NT2/D1 (cell line): Measurements from ENCODE around the gene DEXI.
A peak's percentile ranks its signal among the peaks of the same experiment; 100 is the strongest.
"Not testable (repeated sequence)": the region's sequence is repeated elsewhere in the genome, so short reads cannot be mapped to it uniquely, and the experiment has no call there.

Experiments used
- DNase-seq: peaks from one replicate; pipeline ENCODE4 v3.0.0-alpha.2; 2011; ENCODE audit warnings: low read depth, low spot score
- H3K27me3 ChIP-seq: 2 replicates; pipeline ENCODE4 v1.6.0; 2011; ENCODE audit warnings: mild to moderate bottlenecking; ENCODE audit not compliant: insufficient read length, insufficient read depth
- H3K36me3 ChIP-seq: 2 replicates; pipeline ENCODE4 v1.6.1; 2011; ENCODE audit warnings: mild to moderate bottlenecking, low read length, mixed read lengths; ENCODE audit not compliant: insufficient read depth, insufficient read length
- H3K4me1 ChIP-seq: 2 replicates; pipeline ENCODE4 v1.5.1; 2011; ENCODE audit not compliant: insufficient read depth, insufficient read length
- H3K4me3 ChIP-seq: 2 replicates; pipeline ENCODE4 v1.5.1; 2011; ENCODE audit warnings: low read depth; ENCODE audit not compliant: insufficient read length
- H3K9ac ChIP-seq: 2 replicates; pipeline ENCODE4 v1.6.0; 2011; ENCODE audit warnings: low read depth; ENCODE audit not compliant: insufficient read length
- H3K9me3 ChIP-seq: 2 replicates; pipeline ENCODE4 v1.5.1; 2011; ENCODE audit warnings: mild to moderate bottlenecking, low read length; ENCODE audit not compliant: insufficient read depth
- SUZ12 ChIP-seq: IDR thresholded peaks from 2 replicates; pipeline ENCODE4 v1.6.1; 2011; ENCODE audit not compliant: insufficient read length, insufficient read depth; ENCODE audit errors: extremely low read depth
- YY1 ChIP-seq: IDR thresholded peaks from 2 replicates; pipeline ENCODE4 v1.6.1; 2011; ENCODE audit not compliant: insufficient read length, insufficient read depth
- ZNF274 ChIP-seq: IDR thresholded peaks from 2 replicates; pipeline ENCODE4 v1.6.1; 2011; ENCODE audit warnings: mild to moderate bottlenecking, low read depth, low read length

The DEXI gene

DNA sequence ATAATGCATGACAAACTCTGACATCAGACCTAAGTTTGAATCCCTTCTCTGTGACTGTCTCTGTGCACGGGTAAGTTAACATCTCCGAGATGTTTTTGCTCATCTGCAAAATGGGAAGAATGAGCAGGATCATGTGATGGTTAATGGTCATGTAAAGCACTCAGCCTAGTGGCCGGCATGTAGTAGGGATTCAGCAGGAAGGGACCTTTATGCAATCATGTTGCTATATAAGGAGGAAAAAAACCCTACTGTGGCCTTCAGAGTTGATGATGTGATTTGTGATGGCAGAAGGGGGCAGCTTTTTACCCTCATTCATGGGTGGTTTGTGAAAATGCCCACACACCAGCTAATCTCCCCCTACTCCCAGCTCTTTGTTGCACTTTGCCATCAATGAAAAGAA is 26.2 kb upstream of the DEXI start:
- peaks cover 60% of the 10 kb centered on the region for H3K36me3 ChIP-seq
- TF ChIP-seq SUZ12: no peak
- no peak overlapping the region for H3K4me3 ChIP-seq
- no peak for DNase-seq
- H3K9ac ChIP-seq: no peak overlapping the region
- H3K27me3 ChIP-seq: no peaks in the 10 kb centered on the region
- no peaks in the 10 kb centered on the region for H3K9me3 ChIP-seq
- peaks cover 8% of the 10 kb centered on the region for H3K4me1 ChIP-seq

DNA sequence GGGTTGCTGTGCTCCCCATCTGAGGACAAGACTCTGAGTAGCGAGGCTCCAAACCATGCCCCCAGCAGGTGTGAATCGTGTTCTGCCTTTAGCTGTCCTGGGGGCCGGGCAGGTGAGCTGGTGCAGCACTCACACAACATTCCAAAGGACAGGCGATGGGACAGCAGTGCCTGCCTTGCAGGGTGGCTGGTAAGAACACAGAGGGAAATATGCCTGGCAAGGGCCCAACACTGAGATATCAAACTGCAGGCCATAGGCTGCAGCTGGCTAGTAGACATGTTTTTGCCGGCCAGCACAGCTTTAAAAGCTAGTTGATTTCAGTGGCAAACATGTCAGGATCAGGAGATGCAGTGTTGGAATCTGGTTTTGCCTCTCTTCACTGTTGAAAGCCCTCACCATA is 25.7 kb upstream of the DEXI start:
- no peak for TF ChIP-seq ZNF274
- no peak for TF ChIP-seq YY1
- TF ChIP-seq SUZ12: no peak
- peaks cover 60% of the 10 kb centered on the region for H3K36me3 ChIP-seq
- H3K4me3 ChIP-seq: no peak overlapping the region
- H3K9ac ChIP-seq: no peak overlapping the region
- H3K4me1 ChIP-seq: peaks cover 8% of the 10 kb centered on the region
- DNase-seq: no peak
- H3K9me3 ChIP-seq: no peaks in the 10 kb centered on the region
- H3K27me3 ChIP-seq: no peaks in the 10 kb centered on the region

DNA sequence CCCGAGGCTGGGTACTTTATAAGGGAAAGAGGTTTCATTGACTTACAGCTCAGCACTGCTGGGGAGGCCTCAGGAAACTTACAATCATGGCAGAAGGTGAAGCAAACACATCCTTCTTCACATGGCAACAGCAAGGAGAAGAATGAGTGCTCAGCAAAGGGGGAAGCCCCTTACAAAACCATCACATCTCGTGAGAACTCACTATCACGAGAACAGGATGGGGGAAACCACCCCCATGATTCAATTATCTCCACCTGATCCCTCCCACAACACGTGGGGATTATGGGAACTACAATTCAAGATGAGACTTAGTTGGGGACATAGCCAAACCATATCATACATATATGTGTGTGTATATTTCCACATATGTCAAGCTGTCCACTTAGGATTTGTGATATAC is 24.3 kb upstream of the DEXI start:
- H3K9me3 ChIP-seq, H3K27me3 ChIP-seq, H3K4me3 ChIP-seq, H3K9ac ChIP-seq, H3K4me1 ChIP-seq, DNase-seq: not testable (repeated sequence)
- peaks cover 65% of the 10 kb centered on the region for H3K36me3 ChIP-seq

DNA sequence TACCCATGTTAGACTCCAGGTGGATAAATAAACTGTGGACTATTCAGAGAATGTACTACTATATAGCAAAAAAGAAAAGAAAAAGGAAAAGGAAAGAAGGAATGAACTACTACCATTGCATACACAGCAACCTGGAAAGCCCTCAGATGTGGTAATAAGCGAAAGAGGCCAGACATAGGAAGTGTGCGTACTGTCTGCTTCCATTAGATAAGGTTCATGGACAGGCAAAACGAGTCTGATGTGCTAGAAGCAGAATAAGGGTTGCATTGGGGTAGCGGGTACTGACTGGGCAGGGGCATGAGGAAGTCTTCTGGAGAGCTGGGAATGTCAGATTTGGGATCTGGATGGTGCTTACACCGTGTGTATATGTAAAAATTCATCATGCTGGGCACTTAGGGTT is 23.9 kb upstream of the DEXI start:
- no peak overlapping the region for H3K9ac ChIP-seq

DNA sequence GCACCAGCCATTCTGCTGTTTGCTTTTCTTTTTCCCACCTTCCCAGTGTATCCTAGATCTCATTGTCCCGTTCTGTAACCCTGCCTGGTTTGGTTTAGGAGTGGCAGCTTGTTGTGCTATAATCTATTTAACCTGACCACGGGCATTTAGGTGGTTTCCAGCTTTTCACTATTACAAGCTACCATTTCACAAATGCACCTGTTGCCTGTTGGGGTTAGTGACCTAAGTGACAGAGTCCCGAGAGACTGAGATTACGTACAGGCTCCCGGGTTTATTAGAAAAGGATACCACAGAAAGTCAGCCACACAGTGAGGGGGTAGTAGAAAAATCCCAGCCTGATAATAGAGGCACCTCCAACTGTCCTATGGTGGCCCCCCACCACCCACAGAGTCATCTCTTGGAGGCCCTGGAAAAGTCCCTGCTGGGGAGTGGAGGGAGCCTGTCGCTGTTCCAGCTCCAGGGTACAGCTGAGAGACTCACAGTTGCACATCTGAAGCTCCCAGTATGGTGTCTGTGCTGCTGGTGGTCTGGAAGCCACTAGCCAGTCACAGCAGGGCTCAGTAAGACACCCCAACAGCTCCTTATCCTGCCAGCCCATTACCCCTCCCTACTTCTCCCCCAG is 23.3 kb upstream of the DEXI start:
- DNase-seq: no peak
- Histone ChIP-seq H3K9ac (no peak overlapping the region), H3K4me1 (peaks cover 5% of the 10 kb centered on the region), H3K36me3 (peaks cover 59% of the 10 kb centered on the region), H3K9me3 (no peaks in the 10 kb centered on the region), H3K27me3 (no peaks in the 10 kb centered on the region), H3K4me3 (no peak overlapping the region)
- TF ChIP-seq YY1 (no peak), ZNF274 (no peak), SUZ12 (no peak)

More for the DNA sequence above, 23.9 kb upstream of the DEXI start:
- Histone ChIP-seq H3K4me1 (peaks cover 5% of the 10 kb centered on the region), H3K9me3 (no peaks in the 10 kb centered on the region), H3K4me3 (no peak overlapping the region), H3K27me3 (no peaks in the 10 kb centered on the region), H3K36me3 (peaks cover 64% of the 10 kb centered on the region)
- no peak for TF ChIP-seq SUZ12
- no peak for DNase-seq

DNA sequence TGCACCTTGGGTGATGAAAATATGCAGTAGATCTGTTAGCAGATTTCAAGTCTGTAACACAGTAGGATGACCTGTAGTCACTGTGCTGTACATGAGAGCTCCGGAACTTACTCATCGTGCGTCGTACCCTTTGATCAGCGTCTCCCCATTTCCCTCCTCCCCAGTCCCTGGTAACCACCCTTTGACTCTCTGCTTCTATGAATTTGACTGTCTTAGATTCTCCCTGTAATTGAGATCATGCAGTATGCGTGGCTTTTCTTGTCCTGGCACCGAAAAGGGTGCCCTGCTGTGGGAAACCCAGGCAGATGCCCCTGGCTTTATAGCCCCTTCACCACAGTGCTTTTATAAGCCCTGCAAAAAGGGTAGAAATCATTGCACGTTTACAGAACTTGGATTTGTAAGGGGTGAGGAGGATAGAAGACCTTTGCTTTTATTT is 22.6 kb upstream of the DEXI start:
- H3K9me3 ChIP-seq: no peaks in the 10 kb centered on the region
- H3K9ac ChIP-seq: no peak overlapping the region
- DNase-seq: no peak
- H3K4me3 ChIP-seq: no peak overlapping the region
- TF ChIP-seq SUZ12: no peak
- no peak for TF ChIP-seq ZNF274
- no peak for TF ChIP-seq YY1
- H3K36me3 ChIP-seq: peaks cover 57% of the 10 kb centered on the region
- peaks cover 5% of the 10 kb centered on the region for H3K4me1 ChIP-seq
- no peaks in the 10 kb centered on the region for H3K27me3 ChIP-seq

DNA sequence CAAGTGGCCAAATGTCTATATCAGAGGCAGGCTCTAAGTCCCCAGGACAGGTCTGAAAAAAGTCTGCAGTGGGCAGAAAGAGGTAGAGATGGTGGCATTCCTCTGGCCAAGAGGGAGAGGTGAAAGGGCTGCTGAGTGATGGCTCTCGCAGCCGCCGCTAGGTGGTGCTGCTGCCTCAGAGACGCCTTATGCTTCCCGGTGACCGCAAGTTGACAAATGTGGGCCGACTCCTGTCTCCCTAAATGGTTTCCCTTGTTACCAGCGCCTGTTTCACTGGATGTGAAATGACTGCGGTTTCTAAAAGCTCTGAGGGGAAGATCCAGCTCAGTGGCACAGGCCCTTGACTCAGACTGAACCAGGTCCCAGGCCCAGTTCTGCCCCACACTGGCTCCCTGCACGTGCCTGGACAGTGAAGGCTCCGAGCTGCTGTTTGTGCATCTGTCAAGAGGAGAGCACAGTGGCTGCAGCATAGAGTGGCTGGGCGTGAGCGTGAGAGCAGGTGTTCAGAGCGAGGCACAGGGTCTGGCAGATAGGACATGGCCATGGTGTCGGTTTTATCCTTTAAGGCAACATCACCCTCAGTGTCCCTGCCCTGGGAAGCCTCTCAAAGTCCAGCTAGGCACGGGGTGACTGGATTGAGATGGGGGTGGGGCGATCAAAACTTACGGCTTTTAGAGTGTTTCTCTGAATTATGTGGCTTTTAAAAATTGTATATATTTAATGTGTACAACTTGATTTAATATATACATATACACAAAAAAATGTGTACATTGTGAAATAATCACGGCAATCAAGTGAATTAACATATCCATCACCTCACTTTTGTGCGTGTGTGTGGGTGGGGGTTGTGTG is 22.0 kb upstream of the DEXI start:
- peaks cover 50% of the 10 kb centered on the region for H3K36me3 ChIP-seq
- TF ChIP-seq ZNF274 (no peak), SUZ12 (no peak), YY1 (no peak)
- peak; percentile 77 for DNase-seq
- H3K9me3 ChIP-seq: no peaks in the 10 kb centered on the region
- H3K4me3 ChIP-seq: no peak overlapping the region
- peaks cover 5% of the 10 kb centered on the region for H3K4me1 ChIP-seq
- H3K9ac ChIP-seq: peak overlapping the region; percentile 14
- no peaks in the 10 kb centered on the region for H3K27me3 ChIP-seq

DNA sequence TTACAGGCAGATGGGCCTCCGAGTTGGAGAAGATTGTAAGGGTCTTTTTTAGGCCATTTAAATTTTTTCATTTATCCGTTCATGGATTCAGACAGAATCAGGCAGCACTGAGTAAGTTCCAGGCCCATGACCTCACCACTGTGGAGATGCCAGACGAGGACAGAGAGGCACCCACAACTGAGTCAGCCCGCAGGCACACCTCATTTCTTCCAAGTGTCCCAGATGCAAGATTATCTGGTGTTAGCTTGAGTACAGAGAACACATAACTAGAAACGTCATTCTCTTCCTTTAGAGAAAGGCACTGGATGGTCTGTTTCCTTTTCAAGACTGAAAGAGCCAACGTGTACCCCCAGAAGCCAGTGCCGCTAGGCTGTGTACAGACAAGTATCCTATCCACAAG is 19.0 kb upstream of the DEXI start:
- Histone ChIP-seq H3K9ac (no peak overlapping the region), H3K4me3 (no peak overlapping the region), H3K9me3 (no peaks in the 10 kb centered on the region), H3K27me3 (no peaks in the 10 kb centered on the region), H3K36me3 (peaks cover 49% of the 10 kb centered on the region), H3K4me1 (peaks cover 5% of the 10 kb centered on the region)
- TF ChIP-seq YY1: no peak
- no peak for TF ChIP-seq ZNF274
- no peak for TF ChIP-seq SUZ12
- DNase-seq: no peak
